ENCODE results near the gene C2CD4B. TPM values are rescaled to one million over a fixed set of nuclear protein-coding genes. Genes with fewer than 3 reads are reported as not detected.

C2CD4B gene
- total RNA-seq, 1 experiment from 2014 or later: 0.13 TPM

DNA sequence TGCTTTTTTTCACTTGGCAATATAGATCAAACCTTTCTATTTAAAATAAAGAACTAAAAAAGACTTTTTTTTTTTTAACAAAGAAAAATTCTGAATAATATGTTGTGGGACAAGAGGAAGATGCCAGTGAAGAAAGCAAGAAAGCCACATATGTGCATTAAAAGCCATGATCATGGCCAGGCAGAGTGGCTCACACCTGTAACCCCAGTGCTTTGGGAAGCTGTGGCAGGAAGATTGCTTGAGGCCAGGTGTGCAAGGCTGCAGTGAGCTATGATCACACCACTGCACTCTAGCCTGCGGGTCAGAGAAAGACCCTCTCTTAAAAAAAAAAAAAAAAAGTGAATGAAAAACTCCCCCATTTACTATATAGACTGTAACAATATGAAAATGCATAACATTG lies 23.9 kb downstream of the C2CD4B start:
- whole genome bisulfite sequencing (ENCODE audit: extremely low coverage, insufficient read length, low lambda C conversion rate): no CpG with 5 or more reads among the region's 1 CpG
- Histone ChIP-seq H4K20me1 (ENCODE audit: control insufficient read depth, insufficient read depth, insufficient read length) (no peaks in the 10 kb centered on the region), H4K8ac (replicated peaks; ENCODE audit: insufficient read length, low read depth, low read length) (no peak overlapping the region), H2BK20ac (ENCODE audit: low read depth, low read length, poor library complexity, severe bottlenecking) (no peak overlapping the region), H3K79me2 (ENCODE audit: insufficient read depth, low read length) (no peaks in the 10 kb centered on the region), H3K56ac (ENCODE audit: insufficient read length, low read depth, low read length) (no peak overlapping the region), H3K23me2 (ENCODE audit: insufficient read length, low read depth, low read length, poor library complexity, severe bottlenecking) (no peaks in the 10 kb centered on the region), H3T11ph (ENCODE audit: low read length) (no peak overlapping the region), H3K9me3 (ENCODE audit: control insufficient read depth, low read depth, low read length) (no peaks in the 10 kb centered on the region), H3K4me2 (ENCODE audit: insufficient read depth, insufficient read length, low read length) (no peak overlapping the region), H3K9ac (ENCODE audit: extremely low read depth, insufficient read length, low read length) (no peak overlapping the region), H2AFZ (ENCODE audit: low read length) (no peak overlapping the region), H4K91ac (ENCODE audit: insufficient read length, low read depth, low read length) (no peak overlapping the region), H3K27me3 (ENCODE audit: insufficient read depth, low read length) (no peaks in the 10 kb centered on the region), H3K4ac (ENCODE audit: low read depth, low read length) (no peak overlapping the region), H2BK12ac (ENCODE audit: insufficient read length, low read depth, low read length) (no peak overlapping the region), H2BK15ac (ENCODE audit: low read depth, low read length) (no peak overlapping the region), H3K79me1 (ENCODE audit: insufficient read depth, low read depth, low read length, poor library complexity, severe bottlenecking) (no peaks in the 10 kb centered on the region), H2AK5ac (ENCODE audit: insufficient read length, low read length) (no peak overlapping the region), H4K5ac (ENCODE audit: insufficient read length, low read depth, low read length) (no peak overlapping the region), H3K14ac (ENCODE audit: insufficient read depth, low read length) (no peak overlapping the region), H3K18ac (ENCODE audit: insufficient read length, low read depth, low read length) (no peak overlapping the region), H3K27ac (ENCODE audit: insufficient read length, low read depth, low read length) (no peak overlapping the region), H2BK5ac (ENCODE audit: insufficient read length, low read length) (no peak overlapping the region), H3K23ac (ENCODE audit: insufficient read length, low read depth, low read length) (no peak overlapping the region), H3K4me1 (ENCODE audit: insufficient read depth, low read length) (no peaks in the 10 kb centered on the region), H2BK120ac (ENCODE audit: low read depth, low read length, poor library complexity, severe bottlenecking) (no peak overlapping the region)
- DNase-seq: no peak
- TF ChIP-seq CTCF (conservative IDR thresholded peaks at IDR 0.05): no peak
- no peaks in the 10 kb centered on the region; the same call in 1 of the 2 replicates for H3K27me3 Mint-ChIP-seq (ENCODE audit: low read depth)
- H3K4me1 Mint-ChIP-seq: peaks cover 11% of the 10 kb centered on the region in 2 experiments
- no peak overlapping the region for H3K27ac Mint-ChIP-seq
- peaks cover 3 to 5% of the 10 kb centered on the region in 2 experiments; a peak in 2 of 5 replicates for H3K9me3 Mint-ChIP-seq
- peaks cover 0 to 2% (median 0%) of the 10 kb centered on the region in 3 experiments; a peak in 1 of 7 replicates for H3K36me3 Mint-ChIP-seq (ENCODE audit: insufficient read depth in 1 of 3, low read depth in 3 of 3)
- H3K4me3 Mint-ChIP-seq: no peak overlapping the region
